Epithelial cell of umbilical artery (primary cell): ENCODE results near the gene GUSB. TPM values are rescaled to one million over a fixed set of nuclear protein-coding genes. Genes with fewer than 3 reads are reported as not detected.

Experiments
- total RNA-seq: library from RNA; depleted of rRNA; stranded (reverse); fragments of >200 nt; gene quantifications from 2 replicates; pipeline ENCODE4 v1.2.3, GENCODE V29; 2014

Gene GUSB
- total RNA-seq, result 15.0 and 26.3 TPM in 2 replicates

GRCh38 chr7:65981965-65982792 lies at the start of gene GUSB:
GUSB (minus strand) TSS chr7:65982213; CDS start chr7:65982183, 30 bp downstream.

Other genes starting within 250 kb of the GUSB start
- gene VKORC1L1, start 109.1 kb downstream of the GUSB start, total RNA-seq, result 16.2 and 17.9 TPM in 2 replicates
- gene ASL, start 93.6 kb upstream of the GUSB start, total RNA-seq, result 55.9 and 71.8 TPM in 2 replicates
- 25.2 and 33.8 TPM in 2 replicates for gene CRCP, start 132.6 kb upstream of the GUSB start, total RNA-seq
- 37.7 and 41.0 TPM in 2 replicates for gene TPST1, start 223.1 kb upstream of the GUSB start, total RNA-seq